SK-N-MC (cell line): ENCODE measurements around the gene EMD.
A peak's percentile ranks its signal among the peaks of the same experiment; 100 is the strongest.

ENCODE experiments used
- DNase-seq: peaks from one replicate; pipeline ENCODE4 v3.0.0-alpha.2; 2011; ENCODE audit warnings: low read depth, low spot score
- H3K27ac ChIP-seq: fragments of 200-600 bp; sonication (generic); 2 replicates; pipeline ENCODE4 v1.5.1; 2016; ENCODE audit warnings: mixed run types
- H3K36me3 ChIP-seq: fragments of 200-600 bp; sonication (generic); 2 replicates; pipeline ENCODE4 v1.6.1; 2017; ENCODE audit warnings: antibody characterized with exemption, low read length, mixed read lengths; ENCODE audit not compliant: insufficient read depth
- H3K4me3 ChIP-seq: fragments of 200-600 bp; sonication (generic); 2 replicates; pipeline ENCODE4 v1.5.1; 2016
- H3K9ac ChIP-seq: fragments of 200-600 bp; sonication (generic); 2 replicates; pipeline ENCODE4 v1.8.0; 2017; ENCODE audit warnings: mixed run types, mixed read lengths; ENCODE audit not compliant: insufficient read length
- H3K9me3 ChIP-seq: fragments of 200-600 bp; sonication (generic); 2 replicates; pipeline ENCODE4 v1.6.1; 2017; ENCODE audit warnings: low read depth, mild to moderate bottlenecking, antibody characterized with exemption, low read length, moderate library complexity, mixed read lengths
- EZH2 ChIP-seq: fragments of 200-600 bp; sonication (generic); IDR thresholded peaks from one replicate; pipeline ENCODE4 v1.6.1; 2017; ENCODE audit warnings: antibody characterized with exemption
- FOXP2 ChIP-seq: optimal IDR thresholded peaks from 2 replicates; pipeline ENCODE3; 2011; ENCODE audit warnings: mild to moderate bottlenecking, moderate library complexity; ENCODE audit not compliant: insufficient read depth; ENCODE audit errors: extremely low read length, control extremely low read depth
- POLR2AphosphoS5 ChIP-seq: IDR thresholded peaks from 2 replicates; pipeline ENCODE4 v1.6.1; 2012; ENCODE audit warnings: mild to moderate bottlenecking, low read depth, low read length, borderline replicate concordance

EMD gene

DNA sequence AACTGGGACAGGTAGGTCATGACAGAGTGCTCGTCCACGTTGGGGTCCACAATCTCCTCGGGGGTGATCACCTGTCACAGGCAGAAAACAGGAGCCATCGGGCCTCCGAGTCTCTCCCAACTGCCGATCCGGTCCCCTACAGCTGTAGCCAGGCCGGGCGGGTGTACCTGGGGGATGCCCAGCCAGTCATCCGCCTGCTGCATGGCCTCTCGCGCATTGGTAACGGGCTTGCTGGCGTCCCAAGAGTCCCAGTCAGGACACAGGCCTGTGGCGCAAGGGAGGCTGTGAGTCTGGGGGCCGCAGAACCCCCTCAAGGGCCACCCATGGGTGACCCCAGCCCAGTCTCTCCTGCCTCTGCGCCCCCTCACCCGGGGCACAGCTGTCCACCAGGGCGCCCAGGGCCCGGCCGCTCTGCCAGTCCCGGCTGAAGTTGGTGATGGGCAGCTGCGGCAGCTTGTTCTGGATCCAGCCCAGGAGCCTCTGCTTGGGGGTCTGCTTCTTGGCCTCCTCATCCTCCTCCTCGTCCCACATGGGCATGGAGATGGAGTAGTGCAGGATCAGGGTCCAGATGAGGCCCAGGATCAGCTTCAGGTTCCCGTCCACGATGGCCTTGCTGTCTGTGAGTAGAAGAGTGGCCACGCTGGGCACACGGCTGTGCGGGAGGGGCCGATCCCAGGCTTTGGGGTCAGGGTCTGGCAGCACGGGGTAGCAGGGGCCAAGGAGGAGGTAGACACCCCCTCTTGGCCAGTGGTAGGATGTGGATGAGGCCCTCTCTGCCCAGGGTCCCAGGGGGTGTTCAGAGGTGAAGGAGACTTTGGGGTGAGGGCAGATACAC, 11.4 kb upstream of the EMD start:
- TF ChIP-seq POLR2AphosphoS5 (no peak), EZH2 (no peak), FOXP2 (no peak)
- Histone ChIP-seq H3K36me3 (peaks cover 64% of the 10 kb centered on the region), H3K27ac (peak overlapping the region; percentile 92), H3K4me3 (peak overlapping the region; percentile 88; the same call in 1 of the 2 replicates), H3K9ac (peak overlapping the region; percentile 84), H3K9me3 (no peaks in the 10 kb centered on the region)
- DNase-seq: no peak

DNA sequence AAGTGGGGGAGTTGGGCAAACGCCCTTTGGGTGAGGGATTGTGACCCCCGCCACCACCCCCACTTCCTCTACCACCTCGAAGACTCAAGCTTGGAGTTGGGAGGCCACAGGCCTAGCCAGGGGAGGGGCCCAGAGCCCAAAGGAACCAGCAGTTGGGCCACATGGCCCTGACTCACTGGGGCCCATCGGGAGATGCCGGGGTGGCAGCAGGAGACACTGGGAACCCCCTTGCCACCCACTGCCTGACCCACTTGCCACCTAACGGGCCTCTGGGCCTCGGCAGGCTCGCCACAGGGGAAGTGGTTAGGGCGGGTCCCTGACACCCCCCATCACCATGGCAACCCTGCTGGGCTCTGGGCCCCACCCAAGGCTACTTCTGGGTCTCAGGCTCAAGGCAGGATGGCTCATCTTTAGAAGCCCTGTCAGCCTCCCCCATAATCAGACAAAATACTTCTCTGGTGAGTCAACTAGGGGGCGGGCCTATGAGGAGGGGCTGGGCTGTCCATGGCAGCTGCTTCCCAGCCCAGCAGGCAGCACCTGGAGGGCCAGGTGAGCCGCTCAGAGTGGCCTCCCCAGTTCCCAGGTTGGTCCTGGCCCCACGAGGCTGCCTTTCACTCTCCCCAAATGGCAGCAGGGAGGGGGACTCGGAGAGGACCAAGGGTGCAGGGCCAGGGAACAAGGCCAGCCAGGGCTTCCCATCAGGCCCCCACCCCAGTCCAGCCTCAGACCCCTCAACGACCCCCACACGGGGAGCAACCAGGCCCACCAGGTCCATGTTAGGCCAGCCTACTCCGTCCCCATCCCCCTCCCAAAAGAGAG, 10.3 kb upstream of the EMD start:
- H3K9me3 ChIP-seq: no peaks in the 10 kb centered on the region
- H3K4me3 ChIP-seq: peak overlapping the region; percentile 88
- H3K27ac ChIP-seq: peak overlapping the region; percentile 92
- TF ChIP-seq POLR2AphosphoS5 (no peak), EZH2 (no peak), FOXP2 (no peak)
- H3K36me3 ChIP-seq: peaks cover 57% of the 10 kb centered on the region
- DNase-seq: no peak
- peak overlapping the region; percentile 84 for H3K9ac ChIP-seq

DNA sequence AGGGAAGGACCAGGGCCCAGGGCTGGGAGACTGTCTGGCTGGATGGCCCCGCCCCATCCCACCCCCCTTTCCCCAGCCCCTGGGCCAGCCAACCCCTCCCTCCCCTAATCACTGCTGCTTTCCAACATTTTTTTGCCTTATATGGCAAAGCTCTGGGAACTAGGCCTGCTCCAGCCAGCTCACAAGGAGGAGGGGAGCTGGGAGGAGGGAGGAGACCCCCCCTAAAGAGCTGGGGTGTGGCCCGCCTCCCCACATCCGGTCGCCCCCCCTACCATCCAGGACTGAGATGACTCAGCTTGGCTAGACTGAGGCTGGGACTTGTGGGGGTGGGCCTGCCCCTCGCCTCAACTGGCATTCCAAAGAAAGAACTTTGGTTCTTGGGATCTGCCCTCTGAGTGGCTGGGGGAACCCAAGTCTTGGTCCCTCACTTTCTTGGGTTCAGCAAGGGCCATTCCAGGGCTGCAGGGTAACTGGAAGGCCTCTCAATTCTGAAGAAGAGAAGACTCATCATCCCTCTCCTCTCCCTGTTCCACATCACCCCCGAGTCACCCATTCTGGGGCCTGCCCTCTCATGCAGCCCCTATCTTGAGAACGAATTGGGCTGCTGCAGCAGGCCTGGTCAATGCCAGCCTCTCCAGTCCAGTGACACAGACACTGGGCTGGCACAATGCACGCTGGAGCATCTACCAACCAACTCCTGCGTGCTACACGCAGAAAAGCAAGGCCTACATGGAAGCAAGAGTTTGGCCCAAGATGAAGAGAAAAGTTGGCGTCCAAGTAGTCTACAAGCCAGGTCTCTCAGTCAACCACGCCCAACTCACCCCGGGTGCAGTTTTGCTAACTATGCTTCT, 9.4 kb upstream of the EMD start:
- peak overlapping the region; percentile 88 for H3K4me3 ChIP-seq
- TF ChIP-seq POLR2AphosphoS5: peak; percentile 70; the same call in 1 of the 2 replicates
- TF ChIP-seq FOXP2: peak; percentile 43
- no peak for TF ChIP-seq EZH2
- peak overlapping the region; percentile 97 for H3K9ac ChIP-seq
- no peaks in the 10 kb centered on the region for H3K9me3 ChIP-seq
- H3K36me3 ChIP-seq: peaks cover 49% of the 10 kb centered on the region
- peak; percentile 55 for DNase-seq
- H3K27ac ChIP-seq: peak overlapping the region; percentile 96

DNA sequence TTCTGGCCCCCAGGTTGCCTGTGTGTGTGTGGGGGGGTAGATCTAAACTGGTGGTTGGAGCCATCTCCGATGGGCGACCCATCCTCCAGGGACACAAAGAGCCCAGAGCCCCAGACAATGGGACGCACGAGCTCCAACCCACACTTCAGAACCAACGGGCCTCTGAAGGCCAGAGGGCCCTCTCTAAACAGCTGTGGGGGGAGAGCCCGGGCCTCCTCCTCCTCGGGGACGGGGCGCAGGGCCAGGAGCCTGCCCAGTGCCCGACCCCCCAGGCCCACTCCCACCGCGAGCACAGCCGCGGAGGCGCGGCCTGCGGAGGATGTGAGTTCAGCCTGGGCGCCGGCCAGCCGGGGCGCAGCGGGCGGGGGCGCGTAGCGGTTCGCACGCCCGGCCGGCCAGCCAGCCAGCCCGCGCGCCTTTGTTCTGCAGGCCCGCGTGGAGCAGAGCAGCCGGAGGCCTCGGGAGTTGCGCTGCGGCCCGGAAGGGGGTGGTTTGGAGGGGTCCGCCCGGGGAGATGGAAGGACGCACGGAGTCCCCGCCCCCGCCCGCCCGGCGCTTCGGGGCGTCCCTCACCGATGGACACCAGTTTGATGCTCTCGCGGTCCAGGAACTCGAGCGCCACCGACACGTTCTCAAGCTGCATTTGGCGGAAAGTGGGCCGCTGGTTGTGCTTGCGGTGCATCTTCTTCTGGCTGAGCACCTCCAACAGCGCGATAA, 8.6 kb upstream of the EMD start:
- TF ChIP-seq POLR2AphosphoS5 (no peak), FOXP2 (no peak), EZH2 (no peak)
- no peak for DNase-seq
- peak overlapping the region; percentile 88 for H3K4me3 ChIP-seq
- peaks cover 41% of the 10 kb centered on the region for H3K36me3 ChIP-seq
- H3K27ac ChIP-seq: peak overlapping the region; percentile 96
- H3K9me3 ChIP-seq: no peaks in the 10 kb centered on the region
- peak overlapping the region; percentile 97 for H3K9ac ChIP-seq

DNA sequence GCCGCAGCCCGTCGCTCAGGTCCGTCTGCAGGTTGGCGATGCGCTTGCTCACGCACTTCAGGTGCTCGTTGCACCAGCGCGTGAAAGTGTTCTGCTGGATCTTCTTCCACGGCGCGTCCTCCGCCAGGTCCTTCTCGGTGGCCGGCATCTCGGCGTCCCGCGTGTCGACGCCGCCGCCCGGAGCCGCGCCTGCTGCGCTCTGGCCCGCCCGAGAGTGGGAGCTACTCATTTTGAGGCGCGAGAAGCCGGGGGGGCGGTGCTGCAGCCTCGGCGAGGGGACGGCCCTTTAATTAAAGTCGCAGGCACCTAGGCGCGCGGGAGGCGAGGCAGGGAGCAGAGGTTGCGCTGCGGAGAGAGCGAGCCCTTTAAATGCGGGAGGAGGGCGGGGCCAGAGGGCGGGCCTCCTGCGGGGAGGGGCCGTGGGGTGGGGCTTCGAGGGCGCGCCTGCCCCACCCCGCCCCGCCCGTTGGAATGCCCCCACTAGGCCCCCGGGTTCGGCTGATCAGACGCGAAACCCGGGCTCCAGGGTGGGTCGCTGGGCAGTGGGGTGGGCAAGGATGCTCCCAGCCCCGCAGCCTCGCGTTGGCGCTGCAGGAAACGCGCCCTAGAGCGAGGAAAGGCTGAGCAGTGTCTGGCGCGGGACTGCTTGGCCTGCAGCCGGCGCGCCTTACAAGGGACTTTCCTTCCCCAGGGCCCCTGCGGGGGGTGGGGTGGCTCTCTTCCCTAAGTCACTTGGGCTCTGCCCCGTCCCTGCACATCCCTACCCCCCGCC, 7.9 kb upstream of the EMD start:
- peaks cover 34% of the 10 kb centered on the region for H3K36me3 ChIP-seq
- no peaks in the 10 kb centered on the region for H3K9me3 ChIP-seq
- DNase-seq: peak; percentile 60
- H3K27ac ChIP-seq: peak overlapping the region; percentile 96; the same call in 1 of the 2 replicates
- H3K4me3 ChIP-seq: peak overlapping the region; percentile 88
- peak overlapping the region; percentile 97 for H3K9ac ChIP-seq
- TF ChIP-seq FOXP2 (no peak), POLR2AphosphoS5 (peak; percentile 95), EZH2 (no peak)

DNA sequence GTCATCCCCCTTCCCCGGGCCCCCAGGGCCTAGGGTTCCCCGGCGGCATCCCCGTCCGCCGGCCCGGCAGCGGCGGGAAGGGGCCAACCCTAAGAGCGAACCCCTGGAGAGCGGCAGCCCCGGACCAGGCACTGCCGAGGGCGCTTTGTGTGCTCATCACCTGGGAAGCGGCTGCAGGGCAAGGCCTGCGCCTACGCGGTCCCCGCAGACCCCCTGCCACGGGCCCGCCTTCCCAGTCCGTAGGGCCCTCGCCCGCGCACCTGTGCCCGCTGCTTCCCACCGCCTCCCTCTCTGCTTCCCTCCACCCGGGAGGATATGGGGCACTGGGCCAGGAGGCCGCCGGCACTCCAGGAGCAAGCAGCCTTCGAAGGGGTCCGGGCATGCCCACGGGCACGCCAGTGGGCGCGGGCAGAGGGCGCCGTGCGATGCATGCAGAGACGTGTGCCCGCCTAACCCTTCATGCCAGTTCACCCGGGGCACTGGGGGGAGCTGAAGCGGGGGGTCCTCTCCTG, 7.2 kb upstream of the EMD start:
- Histone ChIP-seq H3K9ac (peak overlapping the region; percentile 37), H3K9me3 (no peaks in the 10 kb centered on the region), H3K36me3 (peaks cover 27% of the 10 kb centered on the region), H3K4me3 (peak overlapping the region; percentile 75), H3K27ac (no peak overlapping the region)
- TF ChIP-seq EZH2: no peak
- no peak for TF ChIP-seq POLR2AphosphoS5
- TF ChIP-seq FOXP2: no peak
- DNase-seq: no peak

DNA sequence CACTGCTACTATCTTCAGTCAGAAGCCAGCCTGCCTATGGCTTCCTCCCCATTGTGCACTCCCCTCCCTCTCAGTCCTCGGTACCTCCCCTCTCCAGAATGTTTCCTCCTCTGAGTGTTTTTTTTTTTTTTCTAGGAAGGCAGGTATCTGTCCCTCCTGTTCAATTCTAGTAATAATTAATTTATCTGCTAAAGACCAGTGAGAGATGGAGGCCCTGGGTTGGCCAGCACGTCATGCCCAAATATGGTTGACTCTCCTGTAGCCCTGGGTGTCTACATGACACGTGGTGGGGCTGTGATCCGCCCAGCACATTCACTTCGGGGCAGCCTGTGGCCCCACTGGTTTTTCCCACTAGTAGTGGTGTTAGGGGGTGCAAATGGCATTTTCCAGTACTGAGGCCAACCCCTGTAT, 6.5 kb upstream of the EMD start:
- no peak overlapping the region for H3K27ac ChIP-seq

More for the DNA sequence above, 6.5 kb upstream of the EMD start:
- H3K9me3 ChIP-seq: no peaks in the 10 kb centered on the region
- peaks cover 20% of the 10 kb centered on the region for H3K36me3 ChIP-seq
- TF ChIP-seq FOXP2: no peak
- no peak for TF ChIP-seq EZH2
- no peak for TF ChIP-seq POLR2AphosphoS5
- no peak overlapping the region for H3K9ac ChIP-seq
- no peak for DNase-seq
- peak overlapping the region; percentile 77; the same call in 1 of the 2 replicates for H3K4me3 ChIP-seq
